Endothelial cell of umbilical vein (primary cell): ENCODE measurements around the gene PAX3. TPM values are rescaled to one million over a fixed set of nuclear protein-coding genes. Genes with fewer than 3 reads are reported as not detected.

Experiments
- BruUV-seq: library from RNA; stranded (reverse); fragments of 400-500 nt; replicated peaks from 2 replicates; lab custom pipeline; 2021; lab: Mats Ljungman, UMichigan
- CTCF ChIA-PET: fragments of 300-600, 350-600 bp; sonication (Branson Sonifier 250); formaldehyde crosslinking; loops from one replicate; lab custom pipeline; 2021; ENCODE audit warnings: antibody characterized with exemption, inconsistent platforms; lab: Charles Lee
- POLR2A ChIA-PET: fragments of 300-600, 350-600 bp; sonication (Branson Sonifier 250); formaldehyde crosslinking; loops from one replicate; lab custom pipeline; 2021; ENCODE audit warnings: antibody characterized with exemption, inconsistent platforms; lab: Charles Lee
- DNase-seq: peaks from one replicate; pipeline ENCODE4 v3.0.0-alpha.2; 2011; ENCODE audit warnings: low read depth, low spot score
- FAIRE-seq: peaks from 2 replicates; lab custom pipeline; 2011; peaks lifted over from hg19 to GRCh38; lab: Jason Lieb, UNC
- H2AFZ ChIP-seq: 2 replicates; pipeline ENCODE4 v1.6.0; 2012; ENCODE audit warnings: low read depth, low read length, control low read depth, inconsistent platforms
- H3K27ac ChIP-seq: 2 replicates; pipeline ENCODE4 v1.5.1; 2011; ENCODE audit warnings: low read depth, mild to moderate bottlenecking, control low read depth, low read length, moderate library complexity; ENCODE audit not compliant: insufficient read depth
- H3K27me3 ChIP-seq, 2 experiments: 2 replicates each; pipeline versions ENCODE4 v1.6.0 to v1.6.1; 2011; ENCODE audit warnings: low read length in 2 of 2, mixed read lengths in 1 of 2; ENCODE audit not compliant: control insufficient read depth in 2 of 2, insufficient read depth in 2 of 2
- H3K36me3 ChIP-seq, 2 experiments: 2 replicates in 1 of 2; 3 replicates in 1 of 2; pipeline ENCODE4 v1.5.1; 2011; ENCODE audit warnings: low read length in 2 of 2, mild to moderate bottlenecking in 1 of 2, moderate library complexity in 1 of 2; ENCODE audit not compliant: control insufficient read depth in 2 of 2, insufficient read depth in 2 of 2; ENCODE audit errors: extremely low read depth in 1 of 2
- H3K4me1 ChIP-seq: 3 replicates; pipeline ENCODE4 v1.5.1; 2011; ENCODE audit warnings: mild to moderate bottlenecking, low read length; ENCODE audit not compliant: control insufficient read depth, insufficient read depth; ENCODE audit errors: extremely low read depth
- H3K4me2 ChIP-seq: 2 replicates; pipeline ENCODE4 v1.6.1; 2011; ENCODE audit warnings: low read length, control low read depth, mixed read lengths; ENCODE audit not compliant: insufficient read depth
- H3K4me3 ChIP-seq, 3 experiments: fragments of 200-600 bp in 1 of 3; sonication (generic), shearing (Covaris generic) in 1 of 3; replicated peaks in 1 of 3; 2 replicates each; pipeline ENCODE4 v1.5.1; 2011 to 2016; ENCODE audit warnings: control low read depth in 3 of 3, low read length in 3 of 3, mild to moderate bottlenecking in 2 of 3, inconsistent platforms in 1 of 3, low read depth in 1 of 3, moderate library complexity in 1 of 3; ENCODE audit not compliant: insufficient read depth in 1 of 3
- H3K79me2 ChIP-seq: 2 replicates; pipeline ENCODE4 v1.6.0; 2012; ENCODE audit warnings: low read length, inconsistent platforms; ENCODE audit not compliant: control insufficient read depth, insufficient read depth
- H3K9ac ChIP-seq: replicated peaks from 2 replicates; pipeline ENCODE3; 2011; ENCODE audit warnings: low read length, control low read depth; ENCODE audit not compliant: insufficient read depth; ENCODE audit errors: extremely low read depth
- H3K9me1 ChIP-seq: replicated peaks from 3 replicates; pipeline ENCODE4 v1.6.0; 2011; ENCODE audit warnings: mild to moderate bottlenecking, low read length; ENCODE audit not compliant: control insufficient read depth, insufficient read depth; ENCODE audit errors: extremely low read depth
- H3K9me3 ChIP-seq: replicated peaks from 2 replicates; pipeline ENCODE4 v1.5.1; 2012; ENCODE audit warnings: low read length, inconsistent platforms; ENCODE audit not compliant: control insufficient read depth, insufficient read depth
- H4K20me1 ChIP-seq: replicated peaks from 2 replicates; pipeline ENCODE3; 2011; ENCODE audit warnings: mild to moderate bottlenecking, low read length; ENCODE audit not compliant: control insufficient read depth, insufficient read depth; ENCODE audit errors: extremely low read depth
- CTCF ChIP-seq, 2 donors: IDR thresholded peaks; 1 replicate in 1 of 2; 2 replicates in 1 of 2; pipeline ENCODE4 v1.5.1; 2011; ENCODE audit warnings: low read length in 2 of 2, mild to moderate bottlenecking in 2 of 2, moderate library complexity in 2 of 2, control low read depth in 1 of 2, inconsistent platforms in 1 of 2, low read depth in 1 of 2; ENCODE audit not compliant: insufficient read depth in 1 of 2; ENCODE audit errors: extremely low read depth in 1 of 2
- EZH2 ChIP-seq: IDR thresholded peaks from 2 replicates; pipeline ENCODE4 v1.6.1; 2012; ENCODE audit warnings: borderline replicate concordance, low read depth, mild to moderate bottlenecking, moderate library complexity, low read length, inconsistent platforms; ENCODE audit not compliant: severe bottlenecking
- FOS ChIP-seq: IDR thresholded peaks from 2 replicates; pipeline ENCODE4 v1.6.1; 2011; ENCODE audit warnings: mild to moderate bottlenecking, low read length, moderate library complexity, borderline replicate concordance; ENCODE audit not compliant: insufficient read depth
- GATA2 ChIP-seq: IDR thresholded peaks from 2 replicates; pipeline ENCODE4 v1.7.0; 2011; ENCODE audit warnings: low read depth, mild to moderate bottlenecking, moderate library complexity, mixed read lengths, low read length; ENCODE audit not compliant: insufficient read length, insufficient read depth
- JUN ChIP-seq: IDR thresholded peaks from 2 replicates; pipeline ENCODE4 v1.6.1; 2011; ENCODE audit warnings: borderline replicate concordance, low read depth; ENCODE audit not compliant: insufficient read length, insufficient read depth
- MAX ChIP-seq: IDR thresholded peaks from 2 replicates; pipeline ENCODE4 v1.6.1; 2011; ENCODE audit not compliant: insufficient read depth, insufficient read length
- MYC ChIP-seq: IDR thresholded peaks from one replicate; pipeline ENCODE4 v1.6.1; 2011; ENCODE audit warnings: mild to moderate bottlenecking, low read depth, low read length
- POLR2A ChIP-seq: IDR thresholded peaks from 2 replicates; pipeline ENCODE4 v1.6.1; 2012; ENCODE audit warnings: low read depth, mild to moderate bottlenecking, control low read depth, low read length
- POLR2AphosphoS5 ChIP-seq: IDR thresholded peaks from 2 replicates; pipeline ENCODE4 v1.6.1; 2012; ENCODE audit warnings: low read depth, mild to moderate bottlenecking, control low read depth, low read length, moderate library complexity; ENCODE audit not compliant: insufficient read depth
- dilution Hi-C: fragments of 300-500 bp; cut with MboI; formaldehyde crosslinking; loops from one replicate; pipeline ENCODE4 v1.15.0; 2019; ENCODE audit warnings: low sequenced_read_pairs; ENCODE audit not compliant: extremely low pct_ligation_motif_present
- intact Hi-C: fragments of 100-400 bp; cut with micrococcal nuclease; formaldehyde crosslinking; loops from one replicate; pipeline ENCODE4 v1.10.0; 2022
- polyA plus RNA-seq, 4 experiments: library from polyadenylated mRNA; depleted of rRNA in 3 of 4; stranded (reverse) in 3 of 4; unstranded in 1 of 4; fragments of >200 nt; gene quantifications; 2 replicates each; pipeline versions ENCODE4 v1.2.1 to v1.2.3, GENCODE V29; 2011 to 2012; ENCODE audit warnings: missing spikeins in 1 of 4
- total RNA-seq: library from RNA; stranded (reverse); gene quantifications from 2 replicates; pipeline ENCODE4 v1.2.3, GENCODE V29; 2021

The PAX3 gene
- total and polyA plus RNA-seq, 2 donors (not counting 3 experiments of a cell fraction or from before 2014, with no cell fraction given): not detected

- no peak for FAIRE-seq
- ChIA-PET POLR2A (no interaction called here), CTCF (no interaction called here)
Measured at GRCh38 chr2:222232372-222232771, 66.4 kb downstream of the PAX3 start.

GRCh38 chr2:222228054-222228453 is 70.7 kb downstream of the PAX3 start:
- dilution Hi-C loops (no loop called here), intact Hi-C loops (no loop called here)
- H3K9me3 ChIP-seq: no peaks in the 10 kb centered on the region
- no peaks in the 10 kb centered on the region for H3K9me1 ChIP-seq
- DNase-seq: no peak
- no peak overlapping the region for H3K9ac ChIP-seq
- no peak overlapping the region for H2AFZ ChIP-seq
- H3K27me3 ChIP-seq: no peaks in the 10 kb centered on the region
- H3K4me2 ChIP-seq: no peak overlapping the region
- no peaks in the 10 kb centered on the region for H4K20me1 ChIP-seq
- no peaks in the 10 kb centered on the region for H3K36me3 ChIP-seq
- TF ChIP-seq JUN (no peak), POLR2A (no peak), MAX (no peak), EZH2 (no peak), CTCF (IDR thresholded peaks at IDR 0.05; ENCODE audit: extremely low read depth in 1 of 2, insufficient read depth in 1 of 2, low read depth in 1 of 2, low read length in 2 of 2) (no peak), GATA2 (no peak), FOS (no peak), POLR2AphosphoS5 (no peak), MYC (no peak)
- no peaks in the 10 kb centered on the region for H3K79me2 ChIP-seq
- H3K4me1 ChIP-seq: no peaks in the 10 kb centered on the region
- ChIA-PET CTCF (no interaction called here), POLR2A (no interaction called here)
- no peak overlapping the region for H3K27ac ChIP-seq
- H3K4me3 ChIP-seq: no peak overlapping the region
- no peak for FAIRE-seq
- BruUV-seq: no TSS peak

More at GRCh38 chr2:222232372-222232771, 66.4 kb downstream of the PAX3 start:
- no peak for DNase-seq
- Histone ChIP-seq H3K36me3 (no peaks in the 10 kb centered on the region), H4K20me1 (no peaks in the 10 kb centered on the region), H3K27me3 (no peaks in the 10 kb centered on the region), H3K9ac (no peak overlapping the region), H3K27ac (no peak overlapping the region), H3K4me1 (no peaks in the 10 kb centered on the region), H3K9me3 (no peaks in the 10 kb centered on the region), H3K4me2 (no peak overlapping the region), H3K4me3 (no peak overlapping the region), H2AFZ (no peak overlapping the region), H3K9me1 (no peaks in the 10 kb centered on the region), H3K79me2 (no peaks in the 10 kb centered on the region)
- no peak for TF ChIP-seq POLR2A
- TF ChIP-seq MAX: no peak
- TF ChIP-seq FOS: no peak
- TF ChIP-seq JUN: no peak
- no peak for TF ChIP-seq MYC
- intact Hi-C loops: no loop called here
- BruUV-seq: no TSS peak
- dilution Hi-C loops: no loop called here
